22Rv1 (cell line): ENCODE measurements around the gene UBA1.

Experiments
- H3K27ac ChIP-seq: fragments of 450-650 bp; 2 replicates; pipeline ENCODE4 v1.5.1; 2017
- ZFX ChIP-seq: fragments of 450-650 bp; IDR thresholded peaks from 2 replicates; pipeline ENCODE4 v1.6.1; 2017; ENCODE audit warnings: antibody characterized with exemption, borderline replicate concordance
- TF ChIP-seq, protein P1 (sequence below): fragments of 450-650 bp; IDR thresholded peaks from 2 replicates; pipeline ENCODE4 v1.5.1; 2017; ENCODE audit warnings: mild to moderate bottlenecking

The UBA1 gene

DNA sequence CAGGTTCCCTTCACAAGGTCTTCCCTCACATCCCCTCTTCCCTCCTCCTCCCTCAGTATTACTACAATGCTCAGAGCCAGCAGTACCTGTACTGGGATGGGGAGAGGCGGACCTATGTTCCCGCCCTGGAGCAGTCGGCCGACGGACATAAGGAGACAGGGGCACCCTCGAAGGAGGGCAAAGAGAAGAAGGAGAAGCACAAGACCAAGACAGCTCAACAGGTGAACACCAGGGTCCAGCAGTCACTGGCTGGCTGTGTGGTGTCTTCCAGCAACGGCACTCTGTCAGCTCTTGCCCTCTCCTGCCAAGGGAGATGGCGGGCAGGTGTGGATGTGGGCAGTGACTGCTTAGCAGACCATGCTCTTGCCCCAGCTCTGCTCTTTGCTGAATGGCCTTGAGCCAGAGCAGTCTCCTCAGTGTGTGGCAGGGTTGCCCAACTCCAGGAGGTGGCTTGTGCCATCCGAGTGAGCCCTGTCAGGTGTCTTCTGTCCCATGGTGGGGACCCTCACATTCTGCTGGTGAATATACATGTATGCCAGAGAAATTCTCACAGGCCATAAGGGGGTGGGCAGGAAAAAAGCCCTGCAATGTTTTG lies 11.4 kb upstream of the UBA1 start:
- H3K27ac ChIP-seq: no peak overlapping the region
- TF ChIP-seq, protein P1, sequence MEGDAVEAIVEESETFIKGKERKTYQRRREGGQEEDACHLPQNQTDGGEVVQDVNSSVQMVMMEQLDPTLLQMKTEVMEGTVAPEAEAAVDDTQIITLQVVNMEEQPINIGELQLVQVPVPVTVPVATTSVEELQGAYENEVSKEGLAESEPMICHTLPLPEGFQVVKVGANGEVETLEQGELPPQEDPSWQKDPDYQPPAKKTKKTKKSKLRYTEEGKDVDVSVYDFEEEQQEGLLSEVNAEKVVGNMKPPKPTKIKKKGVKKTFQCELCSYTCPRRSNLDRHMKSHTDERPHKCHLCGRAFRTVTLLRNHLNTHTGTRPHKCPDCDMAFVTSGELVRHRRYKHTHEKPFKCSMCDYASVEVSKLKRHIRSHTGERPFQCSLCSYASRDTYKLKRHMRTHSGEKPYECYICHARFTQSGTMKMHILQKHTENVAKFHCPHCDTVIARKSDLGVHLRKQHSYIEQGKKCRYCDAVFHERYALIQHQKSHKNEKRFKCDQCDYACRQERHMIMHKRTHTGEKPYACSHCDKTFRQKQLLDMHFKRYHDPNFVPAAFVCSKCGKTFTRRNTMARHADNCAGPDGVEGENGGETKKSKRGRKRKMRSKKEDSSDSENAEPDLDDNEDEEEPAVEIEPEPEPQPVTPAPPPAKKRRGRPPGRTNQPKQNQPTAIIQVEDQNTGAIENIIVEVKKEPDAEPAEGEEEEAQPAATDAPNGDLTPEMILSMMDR: no peak
- TF ChIP-seq ZFX: no peak

DNA sequence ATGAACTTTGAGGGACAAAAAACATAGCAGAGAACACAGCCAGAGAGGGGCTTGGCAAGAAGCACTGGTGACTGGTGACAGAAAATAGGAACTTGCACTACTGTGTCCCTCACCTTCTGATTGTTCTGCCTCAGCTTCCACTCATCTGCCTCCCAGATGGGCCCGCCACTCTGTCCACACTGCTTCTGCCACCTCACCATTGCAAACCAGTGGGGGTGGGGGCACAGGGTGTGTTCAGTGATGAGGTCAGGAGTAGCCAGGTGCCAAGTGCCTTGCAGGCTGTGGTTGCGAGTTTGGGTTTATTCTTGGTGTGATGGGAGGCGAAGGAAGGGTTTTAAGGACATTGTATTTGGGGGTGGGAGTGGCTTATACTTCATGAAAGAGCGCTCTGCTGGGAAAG lies 9.1 kb upstream of the UBA1 start:
- H3K27ac ChIP-seq: no peak overlapping the region
- TF ChIP-seq, protein P1: no peak
- TF ChIP-seq ZFX: no peak

DNA sequence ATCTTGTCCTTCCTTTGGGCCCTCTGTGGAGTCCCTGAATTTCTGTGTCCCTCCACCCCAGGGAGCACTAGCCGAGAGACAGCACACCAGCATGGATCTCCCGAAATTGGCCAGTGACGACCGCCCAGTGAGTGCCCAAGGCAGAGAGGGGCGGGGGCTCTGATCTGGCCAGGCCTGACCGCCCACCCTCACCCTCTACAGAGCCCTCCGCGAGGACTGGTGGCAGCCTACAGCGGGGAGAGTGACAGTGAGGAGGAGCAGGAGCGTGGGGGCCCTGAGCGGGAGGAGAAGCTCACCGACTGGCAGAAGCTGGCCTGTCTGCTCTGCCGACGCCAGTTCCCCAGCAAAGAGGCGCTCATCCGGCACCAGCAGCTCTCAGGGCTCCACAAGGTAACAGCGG lies 8.4 kb upstream of the UBA1 start:
- TF ChIP-seq ZFX: no peak
- TF ChIP-seq, protein P1: no peak
- no peak overlapping the region for H3K27ac ChIP-seq

DNA sequence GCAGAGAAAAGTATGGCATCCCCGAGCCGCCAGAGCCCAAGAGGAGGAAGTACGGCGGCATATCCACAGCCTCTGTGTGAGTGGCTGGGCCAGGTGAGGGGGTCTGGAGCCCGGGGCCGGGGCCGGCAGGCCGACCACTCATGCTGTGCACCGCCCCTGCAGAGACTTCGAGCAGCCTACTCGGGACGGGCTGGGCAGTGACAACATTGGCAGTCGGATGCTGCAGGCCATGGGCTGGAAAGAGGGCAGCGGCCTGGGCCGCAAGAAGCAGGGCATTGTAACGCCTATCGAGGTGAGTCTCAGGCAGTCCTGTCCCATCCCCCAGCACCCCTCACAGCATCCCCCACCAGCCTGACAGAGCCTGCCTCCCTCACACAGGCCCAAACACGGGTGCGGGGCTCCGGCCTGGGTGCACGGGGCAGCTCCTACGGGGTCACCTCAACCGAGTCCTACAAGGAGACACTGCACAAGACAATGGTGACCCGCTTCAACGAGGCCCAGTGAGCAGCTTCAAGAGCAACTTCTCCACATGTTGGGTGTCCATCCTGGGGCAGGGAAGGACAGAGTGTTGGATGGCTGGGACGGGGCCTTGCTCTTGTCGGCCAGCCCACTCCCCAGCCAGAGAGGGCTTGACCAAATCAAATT lies 7.4 kb upstream of the UBA1 start:
- H3K27ac ChIP-seq: no peak overlapping the region
- TF ChIP-seq ZFX: no peak
- TF ChIP-seq, protein P1: no peak

DNA sequence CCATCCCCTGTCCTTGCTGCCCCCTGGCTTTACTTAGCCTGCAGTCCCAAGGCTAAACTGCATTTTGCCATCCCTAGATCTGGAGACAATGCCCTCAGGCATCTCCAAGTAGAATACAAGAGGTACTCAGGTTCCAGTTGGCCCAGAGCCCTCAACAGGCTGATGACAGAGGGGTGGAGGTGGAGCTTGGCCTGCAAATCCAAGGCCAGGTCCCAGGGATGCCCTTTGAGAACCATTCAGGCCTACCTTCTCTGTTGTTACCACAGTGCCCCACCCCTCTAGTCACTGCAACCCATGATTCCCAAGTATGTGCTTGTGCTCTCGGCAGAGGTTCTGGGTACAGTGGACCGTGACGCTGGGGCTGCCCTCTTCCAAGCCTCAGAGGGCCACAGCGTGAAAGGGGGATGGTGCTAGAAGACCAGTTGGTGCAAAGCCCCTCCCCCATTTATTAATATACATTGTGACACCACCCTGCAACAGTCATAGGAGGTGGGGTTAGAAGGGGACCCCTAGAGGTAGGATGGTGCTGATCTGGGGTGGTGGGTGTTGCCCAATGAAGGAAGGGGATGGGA lies 6.4 kb upstream of the UBA1 start:
- H3K27ac ChIP-seq: no peak overlapping the region
- TF ChIP-seq, protein P1: no peak
- TF ChIP-seq ZFX: no peak

DNA sequence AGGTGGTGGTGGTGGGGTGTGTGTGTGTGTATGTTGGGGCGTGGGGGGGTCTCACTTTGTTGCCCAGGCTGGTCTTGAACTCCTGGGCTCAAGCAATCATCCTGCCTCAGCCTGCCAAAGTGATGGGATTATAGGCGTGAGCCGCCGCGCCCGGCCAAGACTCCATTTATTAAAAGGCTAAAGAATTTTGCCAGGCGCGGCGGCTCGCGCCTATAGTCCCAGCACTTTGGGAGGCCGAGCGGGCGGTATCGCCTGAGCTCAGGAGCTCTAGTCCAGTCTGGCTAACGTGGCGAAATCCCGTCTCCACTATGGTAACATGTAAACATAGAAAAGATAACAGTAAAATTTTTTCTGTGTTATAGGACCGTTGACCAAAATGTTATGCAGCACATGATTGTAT lies 3.7 kb upstream of the UBA1 start:
- no peak overlapping the region for H3K27ac ChIP-seq

More for the DNA sequence above, 3.7 kb upstream of the UBA1 start:
- TF ChIP-seq, protein P1: no peak
- TF ChIP-seq ZFX: no peak
